NCI-H748 (cell line): ENCODE measurements around the gene MYL3.
"Not testable (repeated sequence)": the region's sequence is repeated elsewhere in the genome, so short reads cannot be mapped to it uniquely, and the experiment has no call there.

Experiments
- DNase-seq: peaks from one replicate; lab custom pipeline; 2025; ENCODE audit not compliant: unreplicated experiment; lab: John Stamatoyannopoulos, UW

The MYL3 gene

GRCh38 chr3:46863261-46863782 lies at the start of gene MYL3:
MYL3 (minus strand) TSS chr3:46863444; CDS start chr3:46863390, 54 bp downstream.
- DNase-seq = no peak

- no peak for DNase-seq
Measured at GRCh38 chr3:46912986-46913385, 49.7 kb upstream of the MYL3 start.

- DNase-seq = not testable (repeated sequence)
Measured at GRCh38 chr3:46910914-46911313, 47.7 kb upstream of the MYL3 start.

GRCh38 chr3:46910166-46910760 lies 47.0 kb upstream of the MYL3 start:
- DNase-seq = no peak

GRCh38 chr3:46909535-46910161 lies 46.4 kb upstream of the MYL3 start:
- DNase-seq = peak; percentile 62

- no peak for DNase-seq
Measured at GRCh38 chr3:46908986-46909534, 45.8 kb upstream of the MYL3 start.

GRCh38 chr3:46908294-46908985 lies 45.2 kb upstream of the MYL3 start:
- DNase-seq = no peak

GRCh38 chr3:46907960-46908293 lies 44.7 kb upstream of the MYL3 start:
- DNase-seq = no peak

GRCh38 chr3:46907271-46907670 lies 44.0 kb upstream of the MYL3 start:
- DNase-seq = no peak

GRCh38 chr3:46906471-46907058 lies 43.3 kb upstream of the MYL3 start:
- no peak for DNase-seq

GRCh38 chr3:46905661-46906451 lies 42.6 kb upstream of the MYL3 start:
- no peak for DNase-seq

GRCh38 chr3:46905213-46905560 lies 41.9 kb upstream of the MYL3 start:
- DNase-seq = no peak

GRCh38 chr3:46904303-46905212 lies 41.3 kb upstream of the MYL3 start:
- DNase-seq = no peak

GRCh38 chr3:46903341-46904302 lies 40.4 kb upstream of the MYL3 start:
- DNase-seq = no peak

- no peak for DNase-seq
Measured at GRCh38 chr3:46902188-46902631, 39.0 kb upstream of the MYL3 start.

- DNase-seq = no peak
Measured at GRCh38 chr3:46901591-46902187, 38.4 kb upstream of the MYL3 start.

- no peak for DNase-seq
Measured at GRCh38 chr3:46901061-46901460, 37.8 kb upstream of the MYL3 start.

- no peak for DNase-seq
Measured at GRCh38 chr3:46900356-46900755, 37.1 kb upstream of the MYL3 start.
